Measurements from ENCODE around the gene ADRA1B.
"Not testable (repeated sequence)": the region's sequence is repeated elsewhere in the genome, so short reads cannot be mapped to it uniquely, and the experiment has no call there.

Gene ADRA1B

DNA sequence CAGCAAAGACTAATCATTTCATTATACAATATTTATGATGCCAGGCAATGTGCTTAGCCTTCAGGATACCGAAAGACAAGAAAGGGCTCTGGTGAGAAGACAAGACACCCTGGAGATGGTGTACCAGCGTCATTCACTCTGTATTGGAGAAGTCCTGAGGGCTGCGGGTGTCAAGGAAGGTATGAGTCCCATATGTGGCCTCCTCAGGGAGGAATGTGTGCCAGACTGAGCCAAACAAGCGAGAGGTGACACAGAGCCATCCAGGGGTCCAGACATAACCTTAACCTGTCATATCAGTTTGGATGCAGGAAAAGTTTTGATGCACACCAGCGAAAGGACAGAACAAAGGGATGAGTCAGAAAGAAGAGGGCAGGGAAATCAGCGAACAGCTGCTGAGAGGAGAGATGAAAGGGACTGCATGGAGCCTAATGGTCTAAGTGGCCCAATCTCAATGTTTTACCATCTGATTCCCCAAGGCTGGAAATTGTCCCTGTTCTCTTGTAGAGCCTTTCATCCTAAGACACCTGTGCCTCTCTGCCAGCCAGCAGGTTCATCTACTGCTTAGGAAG lies 38.9 kb downstream of the ADRA1B start:
- no peak for ATAC-seq (ENCODE audit: low read depth)
- no peaks in the 10 kb centered on the region for H3K9me3 Mint-ChIP-seq
- H3K36me3 Mint-ChIP-seq: no peaks in the 10 kb centered on the region
- H3K27ac Mint-ChIP-seq: no peak overlapping the region
- H3K27me3 Mint-ChIP-seq: no peaks in the 10 kb centered on the region
- DNase-seq (ENCODE audit: low spot score in 2 of 2): no peak
- no peaks in the 10 kb centered on the region for H3K4me1 Mint-ChIP-seq
- H3K4me3 Mint-ChIP-seq: no peak overlapping the region

DNA sequence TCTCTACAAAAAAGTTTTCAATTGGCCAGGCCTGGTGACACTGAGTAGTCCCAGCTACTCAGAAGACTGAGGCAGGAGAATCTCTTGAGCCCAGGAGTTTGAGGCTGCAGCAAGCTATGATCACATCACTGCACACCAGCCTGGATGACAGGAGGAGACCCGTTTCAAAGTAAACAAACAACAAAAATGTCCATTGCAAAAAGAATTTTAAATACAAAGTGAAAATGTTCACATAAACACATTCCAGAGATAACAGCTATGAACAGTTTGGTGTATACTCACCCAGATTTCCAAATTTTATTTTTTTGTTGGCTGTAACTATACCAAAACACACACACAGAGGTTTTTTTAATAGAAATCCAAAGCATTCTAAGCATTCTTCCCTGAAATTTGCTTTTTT lies 39.8 kb downstream of the ADRA1B start:
- H3K4me1 Mint-ChIP-seq: no peaks in the 10 kb centered on the region
- H3K4me3 Mint-ChIP-seq: no peak overlapping the region
- H3K27me3 Mint-ChIP-seq: no peaks in the 10 kb centered on the region
- ATAC-seq (ENCODE audit: low read depth) (no peak), DNase-seq (ENCODE audit: low spot score in 2 of 2) (no peak)
- no peaks in the 10 kb centered on the region for H3K36me3 Mint-ChIP-seq
- no peak overlapping the region for H3K27ac Mint-ChIP-seq
- no peaks in the 10 kb centered on the region for H3K9me3 Mint-ChIP-seq

DNA sequence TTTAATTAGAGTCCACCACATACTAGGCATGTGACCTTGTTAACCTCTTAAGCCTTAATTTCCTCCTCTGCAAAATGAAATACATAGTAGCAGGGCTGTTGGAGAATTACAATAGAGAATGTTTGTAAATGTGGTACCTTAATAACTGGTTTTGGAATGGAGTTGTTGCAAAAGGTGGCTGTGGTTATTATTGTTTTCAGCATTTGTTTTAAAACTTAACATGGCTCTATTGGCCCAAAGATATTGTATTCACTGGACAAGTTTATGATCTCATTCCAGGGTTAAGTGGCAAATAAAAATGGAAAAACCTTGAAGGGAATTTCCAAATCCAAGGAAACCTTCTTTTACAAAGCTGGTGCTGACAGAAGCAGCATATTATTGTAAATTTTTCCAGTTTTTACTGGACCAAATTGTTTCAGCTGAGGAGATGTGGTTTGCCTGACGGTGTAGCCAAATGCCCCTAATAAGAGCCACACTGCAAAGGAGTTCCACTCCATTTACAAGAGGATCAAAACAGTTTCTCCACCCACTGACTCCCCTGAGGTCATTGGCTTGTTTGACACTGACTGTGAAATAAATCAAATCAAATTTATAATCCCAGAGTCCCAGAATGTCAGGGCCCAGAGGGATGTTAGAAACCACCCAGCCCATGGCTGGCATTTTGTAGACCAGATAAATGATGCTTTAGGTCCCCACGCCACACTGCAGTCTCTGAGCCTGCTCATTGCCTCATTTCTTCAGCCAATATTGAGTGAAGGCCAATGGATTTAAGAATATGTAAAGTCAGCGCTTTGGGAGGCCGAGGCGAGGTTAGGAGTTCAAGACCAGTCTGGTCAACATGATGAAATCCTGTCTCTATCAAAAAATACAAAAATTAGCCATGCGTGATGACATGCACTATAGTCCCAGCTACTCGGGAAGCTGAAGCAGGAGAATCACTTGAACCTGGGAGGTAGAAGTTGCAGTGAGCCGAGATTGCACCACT lies 45.2 kb downstream of the ADRA1B start:
- no peak for DNase-seq (ENCODE audit: low spot score in 2 of 2)
- Mint-ChIP-seq H3K36me3 (no peaks in the 10 kb centered on the region), H3K27ac (no peak overlapping the region), H3K27me3 (peaks cover 3% of the 10 kb centered on the region), H3K9me3 (no peaks in the 10 kb centered on the region), H3K4me3 (no peak overlapping the region), H3K4me1 (peaks cover 2% of the 10 kb centered on the region)
- ATAC-seq (ENCODE audit: low read depth): no peak

DNA sequence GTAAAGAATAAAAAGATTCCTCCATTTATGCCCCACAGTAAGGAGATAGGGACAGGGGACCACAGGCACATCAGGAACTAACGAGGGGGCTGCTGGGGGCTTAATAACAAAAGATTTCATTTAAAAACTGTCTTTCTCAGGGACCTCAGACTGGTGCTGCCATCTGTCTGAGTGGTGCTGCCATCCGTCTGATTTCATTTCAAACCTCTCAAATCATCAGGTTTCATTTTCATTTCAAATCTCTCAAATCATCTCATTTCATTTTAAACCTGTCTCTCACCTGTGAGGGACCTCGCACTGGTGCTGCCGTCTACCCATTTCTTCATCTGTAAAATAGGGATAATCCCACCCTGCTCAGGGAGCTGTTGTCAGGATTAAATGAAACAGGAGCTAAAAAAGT lies 45.9 kb downstream of the ADRA1B start:
- peaks cover 2% of the 10 kb centered on the region for H3K4me1 Mint-ChIP-seq
- no peak overlapping the region for H3K4me3 Mint-ChIP-seq
- DNase-seq (ENCODE audit: low spot score in 2 of 2): no peak
- no peak for ATAC-seq (ENCODE audit: low read depth)
- H3K27me3 Mint-ChIP-seq: peaks cover 5% of the 10 kb centered on the region
- H3K36me3 Mint-ChIP-seq: no peaks in the 10 kb centered on the region
- no peak overlapping the region for H3K27ac Mint-ChIP-seq
- H3K9me3 Mint-ChIP-seq: no peaks in the 10 kb centered on the region

DNA sequence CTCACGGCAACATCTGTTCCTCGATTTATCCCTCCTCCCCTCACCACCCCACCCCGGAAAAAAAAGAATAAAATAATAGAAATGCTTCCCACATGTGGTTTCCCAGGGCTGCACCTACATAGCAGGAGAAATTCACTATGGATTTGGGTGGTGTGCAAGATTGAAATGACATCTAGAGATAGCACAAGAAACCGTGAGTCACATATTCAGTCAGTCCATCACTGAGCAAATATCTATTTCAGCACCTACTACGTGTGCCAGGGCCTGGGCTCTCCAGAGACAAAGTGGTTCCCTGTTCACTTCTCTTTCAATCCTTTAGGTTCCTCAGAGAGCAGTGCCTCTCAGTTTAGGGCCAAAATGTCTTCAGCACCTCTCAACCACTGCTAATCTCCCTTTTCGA lies 47.7 kb downstream of the ADRA1B start:
- Mint-ChIP-seq H3K36me3 (no peaks in the 10 kb centered on the region), H3K4me1 (peaks cover 2% of the 10 kb centered on the region), H3K27ac (no peak overlapping the region), H3K27me3 (peaks cover 5% of the 10 kb centered on the region), H3K9me3 (no peaks in the 10 kb centered on the region), H3K4me3 (no peak overlapping the region)
- no peak for DNase-seq (ENCODE audit: low spot score in 2 of 2)
- no peak for ATAC-seq (ENCODE audit: low read depth)

GRCh38 chr5:159965031-159965837 lies 49.0 kb downstream of the ADRA1B start:
- Mint-ChIP-seq H3K27ac (no peak overlapping the region), H3K36me3 (no peaks in the 10 kb centered on the region), H3K27me3 (peaks cover 6% of the 10 kb centered on the region), H3K4me1 (peaks cover 2% of the 10 kb centered on the region), H3K4me3 (no peak overlapping the region), H3K9me3 (no peaks in the 10 kb centered on the region)
- DNase-seq (ENCODE audit: low spot score in 2 of 2) (no peak), ATAC-seq (ENCODE audit: low read depth) (peak; percentile 60)

- H3K27ac Mint-ChIP-seq; H3K9me3 Mint-ChIP-seq; H3K36me3 Mint-ChIP-seq; ATAC-seq (ENCODE audit: low read depth); H3K27me3 Mint-ChIP-seq; H3K4me3 Mint-ChIP-seq; H3K4me1 Mint-ChIP-seq; DNase-seq (ENCODE audit: low spot score in 2 of 2): not testable (repeated sequence)
Observed at GRCh38 chr5:159965838-159966128, 49.5 kb downstream of the ADRA1B start.

GRCh38 chr5:159969966-159970365 lies 53.7 kb downstream of the ADRA1B start:
- Mint-ChIP-seq H3K9me3 (no peaks in the 10 kb centered on the region), H3K4me1 (peaks cover 11% of the 10 kb centered on the region), H3K36me3 (no peaks in the 10 kb centered on the region), H3K4me3 (no peak overlapping the region), H3K27me3 (peaks cover 23% of the 10 kb centered on the region), H3K27ac (no peak overlapping the region)
- ATAC-seq (ENCODE audit: low read depth) (no peak), DNase-seq (ENCODE audit: low spot score in 2 of 2) (no peak)

DNA sequence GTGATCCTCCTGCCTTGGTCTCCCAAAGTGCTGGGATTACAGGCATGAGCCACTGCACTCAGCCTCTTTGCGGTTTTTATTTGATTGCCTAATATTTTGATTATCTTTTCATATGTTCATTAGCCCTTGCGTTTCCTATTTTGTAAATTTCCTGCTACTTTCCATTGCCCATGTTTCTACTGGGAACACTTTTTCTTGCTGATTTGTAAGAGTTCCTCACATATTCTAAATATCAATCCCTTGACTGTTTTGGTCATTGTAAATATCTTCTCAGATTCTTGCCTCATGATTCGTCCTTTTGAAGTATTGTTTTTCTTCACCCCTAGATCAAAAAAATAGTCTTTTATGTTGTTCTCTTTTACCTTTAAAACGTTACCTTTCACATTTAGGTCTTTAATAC lies 54.8 kb downstream of the ADRA1B start:
- no peaks in the 10 kb centered on the region for H3K9me3 Mint-ChIP-seq
- DNase-seq (ENCODE audit: low spot score in 2 of 2): no peak
- H3K27ac Mint-ChIP-seq: no peak overlapping the region
- H3K36me3 Mint-ChIP-seq: no peaks in the 10 kb centered on the region
- no peak overlapping the region for H3K4me3 Mint-ChIP-seq
- peaks cover 8% of the 10 kb centered on the region for H3K4me1 Mint-ChIP-seq
- no peak for ATAC-seq (ENCODE audit: low read depth)
- peaks cover 21% of the 10 kb centered on the region for H3K27me3 Mint-ChIP-seq

GRCh38 chr5:159971514-159971913 lies 55.2 kb downstream of the ADRA1B start:
- Mint-ChIP-seq H3K4me1 (peaks cover 8% of the 10 kb centered on the region), H3K27me3 (peaks cover 21% of the 10 kb centered on the region), H3K36me3 (no peaks in the 10 kb centered on the region), H3K27ac (no peak overlapping the region), H3K4me3 (peak overlapping the region; percentile 70), H3K9me3 (no peaks in the 10 kb centered on the region)
- DNase-seq (ENCODE audit: low spot score in 2 of 2) (no peak), ATAC-seq (ENCODE audit: low read depth) (no peak)

GRCh38 chr5:159971931-159972461 lies 55.7 kb downstream of the ADRA1B start:
- no peak overlapping the region for H3K27ac Mint-ChIP-seq
- H3K36me3 Mint-ChIP-seq: no peaks in the 10 kb centered on the region
- H3K9me3 Mint-ChIP-seq: no peaks in the 10 kb centered on the region
- H3K4me1 Mint-ChIP-seq: peaks cover 8% of the 10 kb centered on the region
- ATAC-seq (ENCODE audit: low read depth): peak; percentile 48
- peaks cover 18% of the 10 kb centered on the region for H3K27me3 Mint-ChIP-seq
- H3K4me3 Mint-ChIP-seq: no peak overlapping the region
- peak in 1 of 2 donors; percentile 25 for DNase-seq (ENCODE audit: low spot score in 2 of 2)

GRCh38 chr5:159972538-159973362 lies 56.5 kb downstream of the ADRA1B start:
- H3K36me3 Mint-ChIP-seq: no peaks in the 10 kb centered on the region
- peaks cover 8% of the 10 kb centered on the region for H3K4me1 Mint-ChIP-seq
- DNase-seq (ENCODE audit: low spot score in 2 of 2) (no peak), ATAC-seq (ENCODE audit: low read depth) (peak; percentile 62)
- peak overlapping the region; percentile 53 for H3K27ac Mint-ChIP-seq
- no peaks in the 10 kb centered on the region for H3K9me3 Mint-ChIP-seq
- peak overlapping the region; percentile 83 for H3K4me3 Mint-ChIP-seq
- H3K27me3 Mint-ChIP-seq: peaks cover 18% of the 10 kb centered on the region

DNA sequence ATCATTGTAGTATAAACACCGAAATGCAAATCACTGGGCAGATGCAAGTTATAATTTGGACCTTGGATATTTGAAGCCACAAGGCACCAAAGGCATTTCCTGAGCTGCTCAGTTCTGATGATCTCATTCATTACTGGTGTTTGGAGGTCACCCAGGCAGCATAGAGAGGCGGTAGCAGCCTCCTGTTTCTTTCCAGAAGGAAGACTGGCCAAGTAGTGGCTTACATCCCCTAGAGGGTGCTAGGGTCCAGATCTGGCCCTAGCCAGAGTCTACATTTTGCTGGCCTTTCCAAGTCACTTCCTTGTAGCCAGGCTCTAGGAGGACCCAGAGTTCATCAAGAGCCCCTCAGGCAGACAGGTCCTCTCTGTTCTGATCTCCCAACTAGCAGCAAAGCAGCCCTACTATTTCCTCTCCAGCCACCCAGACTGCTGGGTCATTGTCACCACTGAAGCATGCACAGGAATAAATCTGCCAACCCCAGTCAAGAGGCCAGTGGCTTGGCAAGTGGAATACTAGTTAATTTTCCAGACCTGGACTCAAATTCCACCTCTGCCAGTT lies 59.3 kb downstream of the ADRA1B start:
- no peaks in the 10 kb centered on the region for H3K36me3 Mint-ChIP-seq
- no peak overlapping the region for H3K4me3 Mint-ChIP-seq
- no peak overlapping the region for H3K27ac Mint-ChIP-seq
- H3K27me3 Mint-ChIP-seq: peaks cover 21% of the 10 kb centered on the region
- H3K4me1 Mint-ChIP-seq: peaks cover 8% of the 10 kb centered on the region
- no peaks in the 10 kb centered on the region for H3K9me3 Mint-ChIP-seq
- no peak for DNase-seq (ENCODE audit: low spot score in 2 of 2)
- ATAC-seq (ENCODE audit: low read depth): no peak
